HepG2 (cell line): ENCODE results near the gene IL17RC. TPM values are rescaled to one million over a fixed set of nuclear protein-coding genes. Genes with fewer than 3 reads are reported as not detected.

Source experiments
- ASH2L ChIP-seq: fragments of 300-600, 200-600 bp; sonication (generic); IDR thresholded peaks from 2 replicates; pipeline ENCODE4 v1.7.0; 2017; ENCODE audit warnings: low read depth, mild to moderate bottlenecking, moderate library complexity, mixed read lengths, low read length; ENCODE audit not compliant: insufficient read length
- GTF2F1 ChIP-seq: fragments of 150-350 bp; IDR thresholded peaks from 2 replicates; pipeline ENCODE4 v1.6.1; 2014; ENCODE audit warnings: low read length
- MEIS1 ChIP-seq: sonication (generic); formaldehyde crosslinking; IDR thresholded peaks from 2 replicates; pipeline ENCODE4 v1.9.0; 2021; ENCODE audit warnings: mild to moderate bottlenecking, missing genetic modification reagents, moderate library complexity, borderline replicate concordance
- PRMT3 ChIP-seq: sonication (generic); formaldehyde crosslinking; IDR thresholded peaks from 2 replicates; pipeline ENCODE4 v1.8.1; 2022; ENCODE audit warnings: low read depth, mild to moderate bottlenecking, moderate library complexity, missing genetic modification reagents, borderline replicate concordance
- REL ChIP-seq: sonication (generic); formaldehyde crosslinking; conservative IDR thresholded peaks from 2 replicates; pipeline ENCODE4 v1.8.0; 2022; ENCODE audit warnings: mild to moderate bottlenecking, missing genetic modification reagents, moderate library complexity
- SMAD3 ChIP-seq: sonication (generic); formaldehyde crosslinking; IDR thresholded peaks from 2 replicates; pipeline ENCODE4 v1.4.0; 2020; ENCODE audit warnings: missing genetic modification reagents
- SMC3 ChIP-seq: IDR thresholded peaks from 2 replicates; pipeline ENCODE4 v1.6.1; 2011; ENCODE audit warnings: low read length, improper control_type of control experiment
- SUZ12 ChIP-seq: fragments of 150-350 bp; IDR thresholded peaks from 2 replicates; pipeline ENCODE4 v1.6.1; 2014; ENCODE audit warnings: low read depth, low read length
- TMF1 ChIP-seq: sonication (generic); formaldehyde crosslinking; IDR thresholded peaks from 2 replicates; pipeline ENCODE4 v1.8.1; 2022; ENCODE audit warnings: low read depth, missing genetic modification reagents
- ZNF383 ChIP-seq: sonication (generic); formaldehyde crosslinking; IDR thresholded peaks from 2 replicates; pipeline ENCODE4 v1.4.0; 2020; ENCODE audit warnings: missing genetic modification reagents, mild to moderate bottlenecking, borderline replicate concordance
- ZNF883 ChIP-seq: sonication (generic); formaldehyde crosslinking; IDR thresholded peaks from 2 replicates; pipeline ENCODE4 v1.5.1; 2020; ENCODE audit warnings: mild to moderate bottlenecking, missing genetic modification reagents; ENCODE audit errors: not compliant biosample characterization
- polyA plus RNA-seq, 8 experiments: library from polyadenylated mRNA; depleted of rRNA in 3 of 8; stranded (reverse) in 7 of 8; unstranded in 1 of 8; fragments of >200 nt; fragmentation: Illumina TruSeq in 4 of 8; extraction: Trizol in 4 of 8; gene quantifications; 2 replicates each; pipeline versions ENCODE4 v1.2.1 to v1.2.3, GENCODE V29; 2011 to 2016; ENCODE audit warnings: low read depth in 4 of 8, missing spikeins in 1 of 8, mixed read lengths in 1 of 8; ENCODE audit not compliant: insufficient read depth in 1 of 8
- total RNA-seq, 5 experiments: library from RNA; depleted of rRNA; stranded (reverse); fragments of >200 nt; fragmentation: Illumina TruSeq; extraction: Trizol; gene quantifications; 2 replicates each; pipeline ENCODE4 v1.2.3, GENCODE V29; 2016; ENCODE audit warnings: low read depth in 1 of 5
- TF ChIP-seq, protein P1 (sequence below): sonication (generic); formaldehyde crosslinking; IDR thresholded peaks from 2 replicates; pipeline ENCODE4 v1.4.0; 2020; ENCODE audit warnings: mild to moderate bottlenecking, missing genetic modification reagents
- TF ChIP-seq, protein P2 (sequence below): sonication (generic); formaldehyde crosslinking; IDR thresholded peaks from 2 replicates; pipeline ENCODE4 v1.4.0; 2020; ENCODE audit warnings: mild to moderate bottlenecking, low read depth, missing genetic modification reagents
- TF ChIP-seq, protein P3 (sequence below): sonication (generic); formaldehyde crosslinking; IDR thresholded peaks from 2 replicates; pipeline ENCODE4 v1.9.0; 2021; ENCODE audit warnings: missing genetic modification reagents, borderline replicate concordance
- TF ChIP-seq, protein P4 (sequence below): IDR thresholded peaks from 2 replicates; pipeline ENCODE4 v1.6.1; 2012; ENCODE audit warnings: inconsistent platforms
- TF ChIP-seq, protein P5 (sequence below): sonication (generic); formaldehyde crosslinking; IDR thresholded peaks from 2 replicates; pipeline ENCODE4 v1.5.1; 2020; ENCODE audit warnings: mild to moderate bottlenecking, missing genetic modification reagents, borderline replicate concordance

IL17RC gene
- total and polyA plus RNA-seq, 2 of the 13 experiments (the other 11 are each of a cell fraction or from before 2014, with no cell fraction given): 20.7 to 24.0 TPM

DNA sequence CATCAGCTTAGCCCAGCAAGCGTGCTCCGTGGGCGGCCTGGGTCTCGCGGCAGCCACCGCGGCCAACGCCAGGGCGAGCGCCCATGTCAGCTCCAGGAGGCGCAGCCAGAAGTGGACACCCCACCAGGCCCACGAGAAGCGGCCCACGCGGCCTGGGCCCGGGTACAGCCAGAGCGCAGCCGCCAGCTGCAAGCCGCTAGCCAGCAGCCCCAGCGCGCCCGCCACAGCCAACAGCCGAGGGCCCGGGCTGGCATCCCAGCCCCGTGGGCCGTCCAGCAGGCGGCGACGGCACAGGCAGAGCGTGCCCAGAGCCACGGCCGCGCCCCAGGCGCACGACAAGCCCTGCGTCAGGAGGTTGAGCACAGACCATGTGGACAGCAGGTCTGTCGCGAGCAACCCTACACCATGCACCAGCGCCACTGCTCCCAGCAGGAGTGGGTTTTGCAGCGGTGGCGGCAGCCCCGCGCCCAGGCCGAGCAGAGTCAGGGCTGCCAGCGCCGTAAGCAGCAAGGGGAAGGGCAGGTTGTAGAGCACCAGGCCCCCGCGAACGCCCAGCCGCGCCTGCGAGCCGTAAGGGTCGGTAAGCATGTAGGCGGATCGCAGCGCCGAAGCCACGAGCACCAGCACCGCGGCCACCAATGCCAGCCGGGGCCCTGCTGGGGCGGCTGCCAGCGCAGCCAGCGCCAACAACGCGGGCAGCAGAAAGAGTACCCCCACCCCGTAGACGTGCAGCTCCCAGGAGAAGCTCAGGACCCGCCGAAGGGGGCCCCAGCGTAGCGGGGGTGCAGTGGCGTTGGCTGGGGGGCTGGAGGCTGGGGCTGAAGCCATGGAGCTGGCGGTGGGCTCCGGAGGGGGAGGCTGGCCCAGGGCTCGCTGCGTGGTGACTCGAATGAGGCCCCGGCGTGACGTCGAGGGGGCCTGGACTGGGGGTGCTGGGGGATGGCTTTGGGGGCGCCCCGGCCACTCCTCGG, 30.4 kb downstream of the IL17RC start (continued):
- TF ChIP-seq, protein P1, sequence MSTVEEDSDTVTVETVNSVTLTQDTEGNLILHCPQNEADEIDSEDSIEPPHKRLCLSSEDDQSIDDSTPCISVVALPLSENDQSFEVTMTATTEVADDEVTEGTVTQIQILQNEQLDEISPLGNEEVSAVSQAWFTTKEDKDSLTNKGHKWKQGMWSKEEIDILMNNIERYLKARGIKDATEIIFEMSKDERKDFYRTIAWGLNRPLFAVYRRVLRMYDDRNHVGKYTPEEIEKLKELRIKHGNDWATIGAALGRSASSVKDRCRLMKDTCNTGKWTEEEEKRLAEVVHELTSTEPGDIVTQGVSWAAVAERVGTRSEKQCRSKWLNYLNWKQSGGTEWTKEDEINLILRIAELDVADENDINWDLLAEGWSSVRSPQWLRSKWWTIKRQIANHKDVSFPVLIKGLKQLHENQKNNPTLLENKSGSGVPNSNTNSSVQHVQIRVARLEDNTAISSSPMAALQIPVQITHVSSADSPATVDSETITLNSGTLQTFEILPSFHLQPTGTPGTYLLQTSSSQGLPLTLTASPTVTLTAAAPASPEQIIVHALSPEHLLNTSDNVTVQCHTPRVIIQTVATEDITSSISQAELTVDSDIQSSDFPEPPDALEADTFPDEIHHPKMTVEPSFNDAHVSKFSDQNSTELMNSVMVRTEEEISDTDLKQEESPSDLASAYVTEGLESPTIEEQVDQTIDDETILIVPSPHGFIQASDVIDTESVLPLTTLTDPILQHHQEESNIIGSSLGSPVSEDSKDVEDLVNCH (CRISPR knock-in tag): no peak
- peak; percentile 70 for TF ChIP-seq ZNF883 (CRISPR knock-in tag)
- TF ChIP-seq, protein P2, sequence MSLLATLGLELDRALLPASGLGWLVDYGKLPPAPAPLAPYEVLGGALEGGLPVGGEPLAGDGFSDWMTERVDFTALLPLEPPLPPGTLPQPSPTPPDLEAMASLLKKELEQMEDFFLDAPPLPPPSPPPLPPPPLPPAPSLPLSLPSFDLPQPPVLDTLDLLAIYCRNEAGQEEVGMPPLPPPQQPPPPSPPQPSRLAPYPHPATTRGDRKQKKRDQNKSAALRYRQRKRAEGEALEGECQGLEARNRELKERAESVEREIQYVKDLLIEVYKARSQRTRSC (CRISPR knock-in tag): peak; percentile 89; the same call in 1 of the 2 replicates
- TF ChIP-seq, protein P3, sequence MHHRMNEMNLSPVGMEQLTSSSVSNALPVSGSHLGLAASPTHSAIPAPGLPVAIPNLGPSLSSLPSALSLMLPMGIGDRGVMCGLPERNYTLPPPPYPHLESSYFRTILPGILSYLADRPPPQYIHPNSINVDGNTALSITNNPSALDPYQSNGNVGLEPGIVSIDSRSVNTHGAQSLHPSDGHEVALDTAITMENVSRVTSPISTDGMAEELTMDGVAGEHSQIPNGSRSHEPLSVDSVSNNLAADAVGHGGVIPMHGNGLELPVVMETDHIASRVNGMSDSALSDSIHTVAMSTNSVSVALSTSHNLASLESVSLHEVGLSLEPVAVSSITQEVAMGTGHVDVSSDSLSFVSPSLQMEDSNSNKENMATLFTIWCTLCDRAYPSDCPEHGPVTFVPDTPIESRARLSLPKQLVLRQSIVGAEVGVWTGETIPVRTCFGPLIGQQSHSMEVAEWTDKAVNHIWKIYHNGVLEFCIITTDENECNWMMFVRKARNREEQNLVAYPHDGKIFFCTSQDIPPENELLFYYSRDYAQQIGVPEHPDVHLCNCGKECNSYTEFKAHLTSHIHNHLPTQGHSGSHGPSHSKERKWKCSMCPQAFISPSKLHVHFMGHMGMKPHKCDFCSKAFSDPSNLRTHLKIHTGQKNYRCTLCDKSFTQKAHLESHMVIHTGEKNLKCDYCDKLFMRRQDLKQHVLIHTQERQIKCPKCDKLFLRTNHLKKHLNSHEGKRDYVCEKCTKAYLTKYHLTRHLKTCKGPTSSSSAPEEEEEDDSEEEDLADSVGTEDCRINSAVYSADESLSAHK: no peak
- no peak for TF ChIP-seq SUZ12
- TF ChIP-seq ASH2L: peak; percentile 13
- 0 out of 2 replicates have a peak, but pooled peaks have one; percentile 35 for TF ChIP-seq REL (CRISPR knock-in tag)
- peak; percentile 47 for TF ChIP-seq TMF1 (CRISPR knock-in tag)
- TF ChIP-seq, protein P4, sequence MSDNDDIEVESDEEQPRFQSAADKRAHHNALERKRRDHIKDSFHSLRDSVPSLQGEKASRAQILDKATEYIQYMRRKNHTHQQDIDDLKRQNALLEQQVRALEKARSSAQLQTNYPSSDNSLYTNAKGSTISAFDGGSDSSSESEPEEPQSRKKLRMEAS: peak; percentile 98
- peak; percentile 90; the same call in 1 of the 2 replicates for TF ChIP-seq ZNF383 (CRISPR knock-in tag)
- TF ChIP-seq PRMT3 (CRISPR knock-in tag): peak; percentile 65; the same call in 1 of the 2 replicates
- no peak for TF ChIP-seq GTF2F1
- peak; percentile 89 for TF ChIP-seq MEIS1 (CRISPR knock-in tag)
- no peak for TF ChIP-seq SMC3
- TF ChIP-seq, protein P5, sequence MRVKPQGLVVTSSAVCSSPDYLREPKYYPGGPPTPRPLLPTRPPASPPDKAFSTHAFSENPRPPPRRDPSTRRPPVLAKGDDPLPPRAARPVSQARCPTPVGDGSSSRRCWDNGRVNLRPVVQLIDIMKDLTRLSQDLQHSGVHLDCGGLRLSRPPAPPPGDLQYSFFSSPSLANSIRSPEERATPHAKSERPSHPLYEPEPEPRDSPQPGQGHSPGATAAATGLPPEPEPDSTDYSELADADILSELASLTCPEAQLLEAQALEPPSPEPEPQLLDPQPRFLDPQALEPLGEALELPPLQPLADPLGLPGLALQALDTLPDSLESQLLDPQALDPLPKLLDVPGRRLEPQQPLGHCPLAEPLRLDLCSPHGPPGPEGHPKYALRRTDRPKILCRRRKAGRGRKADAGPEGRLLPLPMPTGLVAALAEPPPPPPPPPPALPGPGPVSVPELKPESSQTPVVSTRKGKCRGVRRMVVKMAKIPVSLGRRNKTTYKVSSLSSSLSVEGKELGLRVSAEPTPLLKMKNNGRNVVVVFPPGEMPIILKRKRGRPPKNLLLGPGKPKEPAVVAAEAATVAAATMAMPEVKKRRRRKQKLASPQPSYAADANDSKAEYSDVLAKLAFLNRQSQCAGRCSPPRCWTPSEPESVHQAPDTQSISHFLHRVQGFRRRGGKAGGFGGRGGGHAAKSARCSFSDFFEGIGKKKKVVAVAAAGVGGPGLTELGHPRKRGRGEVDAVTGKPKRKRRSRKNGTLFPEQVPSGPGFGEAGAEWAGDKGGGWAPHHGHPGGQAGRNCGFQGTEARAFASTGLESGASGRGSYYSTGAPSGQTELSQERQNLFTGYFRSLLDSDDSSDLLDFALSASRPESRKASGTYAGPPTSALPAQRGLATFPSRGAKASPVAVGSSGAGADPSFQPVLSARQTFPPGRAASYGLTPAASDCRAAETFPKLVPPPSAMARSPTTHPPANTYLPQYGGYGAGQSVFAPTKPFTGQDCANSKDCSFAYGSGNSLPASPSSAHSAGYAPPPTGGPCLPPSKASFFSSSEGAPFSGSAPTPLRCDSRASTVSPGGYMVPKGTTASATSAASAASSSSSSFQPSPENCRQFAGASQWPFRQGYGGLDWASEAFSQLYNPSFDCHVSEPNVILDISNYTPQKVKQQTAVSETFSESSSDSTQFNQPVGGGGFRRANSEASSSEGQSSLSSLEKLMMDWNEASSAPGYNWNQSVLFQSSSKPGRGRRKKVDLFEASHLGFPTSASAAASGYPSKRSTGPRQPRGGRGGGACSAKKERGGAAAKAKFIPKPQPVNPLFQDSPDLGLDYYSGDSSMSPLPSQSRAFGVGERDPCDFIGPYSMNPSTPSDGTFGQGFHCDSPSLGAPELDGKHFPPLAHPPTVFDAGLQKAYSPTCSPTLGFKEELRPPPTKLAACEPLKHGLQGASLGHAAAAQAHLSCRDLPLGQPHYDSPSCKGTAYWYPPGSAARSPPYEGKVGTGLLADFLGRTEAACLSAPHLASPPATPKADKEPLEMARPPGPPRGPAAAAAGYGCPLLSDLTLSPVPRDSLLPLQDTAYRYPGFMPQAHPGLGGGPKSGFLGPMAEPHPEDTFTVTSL: no peak; the same call in 1 of the 2 replicates
- TF ChIP-seq SMAD3 (CRISPR knock-in tag): no peak; the same call in 1 of the 2 replicates
